Keratinocyte (primary cell): ENCODE data around the gene PCDHGC4. TPM values are rescaled to one million over a fixed set of nuclear protein-coding genes. Genes with fewer than 3 reads are reported as not detected.

ENCODE experiments used
- DNase-seq: peaks from one replicate; pipeline ENCODE4 v3.0.0-alpha.2; 2011; ENCODE audit warnings: low read depth, missing footprints, low spot score
- FAIRE-seq: peaks from 2 replicates; lab custom pipeline; 2011; peaks lifted over from hg19 to GRCh38; lab: Jason Lieb, UNC
- H2AFZ ChIP-seq: 2 replicates; pipeline ENCODE4 v1.6.0; 2012; ENCODE audit warnings: low read length, control low read depth, inconsistent platforms; ENCODE audit not compliant: control insufficient read depth
- H3K27ac ChIP-seq: 2 replicates; pipeline ENCODE4 v1.5.1; 2011; ENCODE audit warnings: low read length; ENCODE audit not compliant: control insufficient read depth, insufficient read depth
- H3K27me3 ChIP-seq: 3 replicates; pipeline ENCODE4 v1.6.0; 2011; ENCODE audit warnings: low read length; ENCODE audit not compliant: control insufficient read depth, insufficient read depth; ENCODE audit errors: extremely low read depth
- H3K36me3 ChIP-seq, 2 experiments: 2 replicates in 1 of 2; 3 replicates in 1 of 2; pipeline ENCODE4 v1.5.1; 2011; ENCODE audit warnings: low read length in 2 of 2, mild to moderate bottlenecking in 1 of 2; ENCODE audit not compliant: control insufficient read depth in 2 of 2, insufficient read depth in 2 of 2; ENCODE audit errors: extremely low read depth in 1 of 2
- H3K4me1 ChIP-seq: 3 replicates; pipeline ENCODE4 v1.5.1; 2011; ENCODE audit warnings: low read length; ENCODE audit not compliant: control insufficient read depth, insufficient read depth; ENCODE audit errors: extremely low read depth
- H3K4me2 ChIP-seq: 3 replicates; pipeline ENCODE4 v1.6.0; 2011; ENCODE audit warnings: low read depth, low read length; ENCODE audit not compliant: control insufficient read depth, insufficient read depth; ENCODE audit errors: extremely low read depth
- H3K4me3 ChIP-seq, 3 experiments: fragments of 200-600 bp in 1 of 3; sonication (generic) in 1 of 3; 2 replicates in 2 of 3; 3 replicates in 1 of 3; pipeline ENCODE4 v1.5.1; 2011 to 2016; ENCODE audit warnings: low read length in 3 of 3, mild to moderate bottlenecking in 3 of 3, control low read depth in 2 of 3, inconsistent platforms in 1 of 3, low read depth in 1 of 3, mixed read lengths in 1 of 3, mixed run types in 1 of 3, moderate library complexity in 1 of 3; ENCODE audit not compliant: control insufficient read depth in 2 of 3, insufficient read depth in 2 of 3; ENCODE audit errors: extremely low read depth in 1 of 3
- H3K79me2 ChIP-seq: 2 replicates; pipeline ENCODE4 v1.6.0; 2012; ENCODE audit warnings: low read length; ENCODE audit not compliant: control insufficient read depth, insufficient read depth
- H3K9ac ChIP-seq: 3 replicates; pipeline ENCODE4 v1.6.0; 2011; ENCODE audit warnings: low read length; ENCODE audit not compliant: control insufficient read depth, insufficient read depth; ENCODE audit errors: extremely low read depth
- H3K9me1 ChIP-seq: 3 replicates; pipeline ENCODE4 v1.6.0; 2011; ENCODE audit warnings: low read length; ENCODE audit not compliant: control insufficient read depth, insufficient read depth; ENCODE audit errors: extremely low read depth
- H3K9me3 ChIP-seq: 2 replicates; pipeline ENCODE4 v1.5.1; 2012; ENCODE audit warnings: low read depth, low read length; ENCODE audit not compliant: control insufficient read depth
- H4K20me1 ChIP-seq: 3 replicates; pipeline ENCODE4 v1.6.0; 2011; ENCODE audit warnings: low read length; ENCODE audit not compliant: control insufficient read depth, insufficient read depth; ENCODE audit errors: extremely low read depth
- CTCF ChIP-seq, 3 experiments: IDR thresholded peaks in 1 of 3; conservative IDR thresholded peaks in 1 of 3; optimal IDR thresholded peaks in 1 of 3; 2 replicates in 2 of 3; 3 replicates in 1 of 3; pipeline versions ENCODE3 to v1.5.1; 2011; ENCODE audit warnings: low read length in 3 of 3, mild to moderate bottlenecking in 3 of 3, moderate library complexity in 2 of 3, control low read depth in 1 of 3, inconsistent platforms in 1 of 3; ENCODE audit not compliant: insufficient read depth in 2 of 3; ENCODE audit errors: extremely low read depth in 1 of 3
- EZH2 ChIP-seq: IDR thresholded peaks from one replicate; pipeline ENCODE4 v1.6.1; 2012; ENCODE audit warnings: inconsistent platforms, mild to moderate bottlenecking, low read length, moderate library complexity
- dilution Hi-C: fragments of 300-500 bp; cut with MboI; formaldehyde crosslinking; loops from one replicate; pipeline ENCODE4 v1.7.0; 2020; ENCODE audit warnings: low sequenced_read_pairs; ENCODE audit not compliant: extremely low pct_ligation_motif_present
- polyA plus RNA-seq, 5 experiments: library from polyadenylated mRNA; depleted of rRNA in 3 of 5; stranded (reverse) in 3 of 5; stranded (forward) in 1 of 5; unstranded in 1 of 5; fragments of >200 nt; gene quantifications; 1 replicate in 1 of 5; 2 replicates in 3 of 5; 3 replicates in 1 of 5; pipeline versions ENCODE4 v1.2.1 to v1.2.3, GENCODE V29; 2011 to 2012; ENCODE audit warnings: missing spikeins in 2 of 5, low read depth in 1 of 5, low replicate concordance in 1 of 5

PCDHGC4 gene
- polyA plus RNA-seq, 1 donor (not counting 4 experiments of a cell fraction or from before 2014, with no cell fraction given), result 0.13 TPM

- Histone ChIP-seq H2AFZ (no peak overlapping the region), H3K9me3 (no peaks in the 10 kb centered on the region), H3K9me1 (no peaks in the 10 kb centered on the region), H3K36me3 (peaks cover 11 to 17% of the 10 kb centered on the region in 2 experiments), H3K27ac (no peak overlapping the region), H3K4me2 (peak overlapping the region; percentile 63), H3K4me3 (no peak overlapping the region), H3K9ac (no peak overlapping the region), H4K20me1 (no peaks in the 10 kb centered on the region), H3K27me3 (no peaks in the 10 kb centered on the region), H3K79me2 (no peaks in the 10 kb centered on the region), H3K4me1 (peaks cover 39% of the 10 kb centered on the region)
- dilution Hi-C loops, result no loop called here
- DNase-seq (no peak), FAIRE-seq (no peak)
- TF ChIP-seq CTCF (optimal IDR thresholded peaks at IDR 0.05 in 1 of 3, IDR thresholded peaks at IDR 0.05 in 1 of 3, conservative IDR thresholded peaks at IDR 0.05 in 1 of 3; ENCODE audit: extremely low read depth in 1 of 3, insufficient read depth in 2 of 3, low read length in 3 of 3) (no peak), EZH2 (no peak)
Observed at GRCh38 chr5:141511771-141512325, 27.0 kb downstream of the PCDHGC4 start.

DNA sequence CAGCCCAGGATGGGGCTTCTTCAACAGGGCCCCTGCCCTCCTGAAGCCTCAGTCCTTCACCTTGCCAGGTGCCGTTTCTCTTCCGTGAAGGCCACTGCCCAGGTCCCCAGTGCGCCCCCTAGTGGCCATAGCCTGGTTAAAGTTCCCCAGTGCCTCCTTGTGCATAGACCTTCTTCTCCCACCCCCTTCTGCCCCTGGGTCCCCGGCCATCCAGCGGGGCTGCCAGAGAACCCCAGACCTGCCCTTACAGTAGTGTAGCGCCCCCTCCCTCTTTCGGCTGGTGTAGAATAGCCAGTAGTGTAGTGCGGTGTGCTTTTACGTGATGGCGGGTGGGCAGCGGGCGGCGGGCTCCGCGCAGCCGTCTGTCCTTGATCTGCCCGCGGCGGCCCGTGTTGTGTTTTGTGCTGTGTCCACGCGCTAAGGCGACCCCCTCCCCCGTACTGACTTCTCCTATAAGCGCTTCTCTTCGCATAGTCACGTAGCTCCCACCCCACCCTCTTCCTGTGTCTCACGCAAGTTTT lies 27.6 kb downstream of the PCDHGC4 start:
- Histone ChIP-seq H3K36me3 (peaks cover 11 to 22% of the 10 kb centered on the region in 2 experiments), H3K4me2 (peak overlapping the region; percentile 63), H3K79me2 (no peaks in the 10 kb centered on the region), H3K27me3 (no peaks in the 10 kb centered on the region), H4K20me1 (no peaks in the 10 kb centered on the region), H3K9me3 (no peaks in the 10 kb centered on the region), H2AFZ (no peak overlapping the region), H3K27ac (peak overlapping the region; percentile 89), H3K9ac (peak overlapping the region; percentile 56), H3K9me1 (no peaks in the 10 kb centered on the region), H3K4me1 (peaks cover 39% of the 10 kb centered on the region), H3K4me3 (peak overlapping the region in 1 of 3 experiments; percentile 61)
- dilution Hi-C loops, result no loop called here
- DNase-seq, result no peak
- TF ChIP-seq EZH2, result no peak
- peak; percentile 80 to 91 (median 89) for TF ChIP-seq CTCF (optimal IDR thresholded peaks at IDR 0.05 in 1 of 3, IDR thresholded peaks at IDR 0.05 in 1 of 3, conservative IDR thresholded peaks at IDR 0.05 in 1 of 3; ENCODE audit: extremely low read depth in 1 of 3, insufficient read depth in 2 of 3, low read length in 3 of 3)
- FAIRE-seq, result peak; percentile 46
